H1 (cell line): ENCODE data around the gene GLB1L2.

ENCODE experiments used
- BRCA1 ChIP-seq: IDR thresholded peaks from 2 replicates; pipeline ENCODE4 v1.6.1; 2012; ENCODE audit warnings: low read depth, low read length, improper control_type of control experiment
- CBX8 ChIP-seq: fragments of 300-800, 300-1000 bp; sonication (generic); IDR thresholded peaks from 2 replicates; pipeline ENCODE4 v1.7.1; 2016; ENCODE audit warnings: low read depth, low read length, borderline replicate concordance
- CHD1 ChIP-seq: IDR thresholded peaks from 2 replicates; pipeline ENCODE4 v1.6.1; 2012; ENCODE audit warnings: low read depth, low read length, improper control_type of control experiment
- CHD2 ChIP-seq: IDR thresholded peaks from 2 replicates; pipeline ENCODE4 v1.6.1; 2012; ENCODE audit warnings: low read length, improper control_type of control experiment
- CREB1 ChIP-seq: IDR thresholded peaks from 2 replicates; pipeline ENCODE4 v1.6.1; 2012; ENCODE audit warnings: inconsistent platforms
- EZH2 ChIP-seq: fragments of 200-600 bp; sonication (generic); IDR thresholded peaks from 2 replicates; pipeline ENCODE4 v1.7.1; 2012; ENCODE audit warnings: low read depth, mild to moderate bottlenecking, moderate library complexity, low read length, inconsistent platforms; ENCODE audit not compliant: severe bottlenecking
- POLR2A ChIP-seq, 2 experiments: IDR thresholded peaks; 1 replicate in 1 of 2; 2 replicates in 1 of 2; pipeline ENCODE4 v1.6.1; 2011; ENCODE audit warnings: low read depth in 2 of 2, low read length in 2 of 2, mild to moderate bottlenecking in 2 of 2; ENCODE audit errors: control extremely low read depth in 1 of 2
- SP1 ChIP-seq: IDR thresholded peaks from 2 replicates; pipeline ENCODE4 v1.6.1; 2011; ENCODE audit warnings: low read depth, low read length
- SP2 ChIP-seq: IDR thresholded peaks from 2 replicates; pipeline ENCODE4 v1.6.1; 2012; ENCODE audit warnings: mild to moderate bottlenecking, low read length, inconsistent platforms
- YY1 ChIP-seq: IDR thresholded peaks from 2 replicates; pipeline ENCODE4 v1.6.1; 2011; ENCODE audit warnings: low read depth, mild to moderate bottlenecking, low read length
- TF ChIP-seq, protein P1 (sequence below): IDR thresholded peaks from 2 replicates; pipeline ENCODE4 v1.6.1; 2011; ENCODE audit warnings: low read length, improper control_type of control experiment
- TF ChIP-seq, protein P2 (sequence below), 3 experiments: IDR thresholded peaks; 1 replicate in 2 of 3; 2 replicates in 1 of 3; pipeline versions ENCODE4 v1.5.1 to v1.6.1; 2011; ENCODE audit warnings: low read length in 3 of 3, mild to moderate bottlenecking in 3 of 3, inconsistent platforms in 2 of 3, low read depth in 1 of 3, moderate library complexity in 1 of 3; ENCODE audit not compliant: insufficient read depth in 1 of 3; ENCODE audit errors: control extremely low read depth in 1 of 3

DNA sequence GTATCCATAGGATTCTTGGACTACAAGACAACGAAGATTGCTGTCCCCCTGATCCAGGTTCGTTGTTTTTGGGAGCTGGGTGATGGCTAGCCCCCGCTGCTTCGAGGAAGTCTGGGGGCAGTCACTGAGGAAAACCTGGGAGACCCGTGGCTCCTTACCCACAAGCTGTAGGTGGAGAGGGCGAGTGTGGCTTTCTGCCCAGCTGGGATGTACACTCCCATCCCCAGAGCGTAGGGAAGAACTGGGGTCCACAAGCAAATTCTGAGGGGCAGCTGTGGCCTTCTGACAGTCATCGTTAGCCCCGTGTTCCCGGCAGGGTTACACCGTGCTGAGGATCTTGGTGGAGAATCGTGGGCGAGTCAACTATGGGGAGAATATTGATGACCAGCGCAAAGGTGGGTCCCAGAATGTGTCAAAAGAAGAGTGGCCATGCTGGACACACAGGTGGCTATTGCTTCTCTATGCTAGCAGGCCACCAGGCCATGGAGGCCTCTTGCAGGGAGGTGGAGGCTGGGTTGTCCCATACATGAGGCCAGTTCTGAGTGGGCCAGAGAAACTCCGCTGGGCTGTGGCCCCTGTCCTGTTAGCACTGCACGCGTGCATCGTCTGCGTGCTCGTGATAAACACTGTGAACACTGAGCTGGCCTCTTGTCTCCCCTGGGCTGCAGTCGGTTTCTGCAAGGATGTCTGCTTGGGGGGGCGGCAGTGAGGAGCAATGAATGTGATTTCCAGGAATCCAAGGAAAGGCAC, 39.8 kb downstream of the GLB1L2 start:
- TF ChIP-seq CREB1: no peak
- TF ChIP-seq, protein P1, sequence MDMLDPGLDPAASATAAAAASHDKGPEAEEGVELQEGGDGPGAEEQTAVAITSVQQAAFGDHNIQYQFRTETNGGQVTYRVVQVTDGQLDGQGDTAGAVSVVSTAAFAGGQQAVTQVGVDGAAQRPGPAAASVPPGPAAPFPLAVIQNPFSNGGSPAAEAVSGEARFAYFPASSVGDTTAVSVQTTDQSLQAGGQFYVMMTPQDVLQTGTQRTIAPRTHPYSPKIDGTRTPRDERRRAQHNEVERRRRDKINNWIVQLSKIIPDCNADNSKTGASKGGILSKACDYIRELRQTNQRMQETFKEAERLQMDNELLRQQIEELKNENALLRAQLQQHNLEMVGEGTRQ: no peak
- TF ChIP-seq, protein P2, sequence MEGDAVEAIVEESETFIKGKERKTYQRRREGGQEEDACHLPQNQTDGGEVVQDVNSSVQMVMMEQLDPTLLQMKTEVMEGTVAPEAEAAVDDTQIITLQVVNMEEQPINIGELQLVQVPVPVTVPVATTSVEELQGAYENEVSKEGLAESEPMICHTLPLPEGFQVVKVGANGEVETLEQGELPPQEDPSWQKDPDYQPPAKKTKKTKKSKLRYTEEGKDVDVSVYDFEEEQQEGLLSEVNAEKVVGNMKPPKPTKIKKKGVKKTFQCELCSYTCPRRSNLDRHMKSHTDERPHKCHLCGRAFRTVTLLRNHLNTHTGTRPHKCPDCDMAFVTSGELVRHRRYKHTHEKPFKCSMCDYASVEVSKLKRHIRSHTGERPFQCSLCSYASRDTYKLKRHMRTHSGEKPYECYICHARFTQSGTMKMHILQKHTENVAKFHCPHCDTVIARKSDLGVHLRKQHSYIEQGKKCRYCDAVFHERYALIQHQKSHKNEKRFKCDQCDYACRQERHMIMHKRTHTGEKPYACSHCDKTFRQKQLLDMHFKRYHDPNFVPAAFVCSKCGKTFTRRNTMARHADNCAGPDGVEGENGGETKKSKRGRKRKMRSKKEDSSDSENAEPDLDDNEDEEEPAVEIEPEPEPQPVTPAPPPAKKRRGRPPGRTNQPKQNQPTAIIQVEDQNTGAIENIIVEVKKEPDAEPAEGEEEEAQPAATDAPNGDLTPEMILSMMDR (IDR thresholded peaks at IDR 0.05; ENCODE audit: control extremely low read depth in 1 of 3, insufficient read depth in 1 of 3, low read depth in 1 of 3, low read length in 3 of 3): no peak
- no peak for TF ChIP-seq EZH2
- TF ChIP-seq POLR2A (IDR thresholded peaks at IDR 0.05; ENCODE audit: control extremely low read depth in 1 of 2, low read depth in 2 of 2, low read length in 2 of 2): 0 out of 3 replicates have a peak, but pooled peaks of 1 of the 2 experiments have one; percentile 29
- no peak for TF ChIP-seq BRCA1
- TF ChIP-seq CHD1: no peak
- TF ChIP-seq SP1: no peak
- TF ChIP-seq YY1: no peak
- TF ChIP-seq CBX8: no peak
- no peak for TF ChIP-seq CHD2
- TF ChIP-seq SP2: no peak
